ENCODE measurements around the gene FGF9. TPM values are rescaled to one million over a fixed set of nuclear protein-coding genes. Genes with fewer than 3 reads are reported as not detected.

The FGF9 gene
- total RNA-seq, 2 donors from 2014 or later: 0.05 TPM; not detected in 1

DNA sequence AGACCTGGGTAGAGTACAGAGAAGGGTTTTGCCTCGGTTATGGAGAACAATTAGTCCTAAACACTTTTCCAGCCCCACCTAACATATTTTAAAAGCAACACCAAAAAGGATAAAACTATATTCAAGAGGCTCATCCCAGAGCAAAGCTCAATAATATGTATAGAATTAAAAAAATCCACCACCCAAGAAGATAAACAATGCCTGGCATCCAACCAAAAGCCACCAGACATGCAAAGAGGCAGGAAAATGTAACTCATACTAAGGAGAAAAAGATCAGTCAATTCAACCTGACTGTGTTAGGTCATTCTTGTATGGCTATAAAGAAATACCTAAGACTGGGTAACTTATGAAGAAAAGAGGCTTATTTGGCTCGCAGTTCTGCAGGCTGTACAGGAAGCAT is 39.3 kb downstream of the FGF9 start:
- no peak for ATAC-seq (replicated peaks)
- no peak overlapping the region for H3K4me3 Mint-ChIP-seq
- no peaks in the 10 kb centered on the region for H3K36me3 Mint-ChIP-seq (ENCODE audit: low read depth)
- H3K27ac Mint-ChIP-seq: no peak overlapping the region
- H3K27me3 Mint-ChIP-seq: peaks cover 21% of the 10 kb centered on the region
- no peaks in the 10 kb centered on the region for H3K4me1 Mint-ChIP-seq
- H3K9me3 Mint-ChIP-seq: peaks cover 12% of the 10 kb centered on the region

GRCh38 chr13:21717817-21718216 is 46.9 kb downstream of the FGF9 start:
- ATAC-seq (replicated peaks): no peak

GRCh38 chr13:21719463-21719862 is 48.6 kb downstream of the FGF9 start:
- Mint-ChIP-seq H3K27me3 (peaks cover 35% of the 10 kb centered on the region), H3K9me3 (no peaks in the 10 kb centered on the region), H3K36me3 (ENCODE audit: low read depth) (no peaks in the 10 kb centered on the region), H3K27ac (no peak overlapping the region), H3K4me3 (no peak overlapping the region), H3K4me1 (no peaks in the 10 kb centered on the region)
- no peak for ATAC-seq (replicated peaks)

More at GRCh38 chr13:21717817-21718216, 46.9 kb downstream of the FGF9 start:
- Mint-ChIP-seq H3K36me3 (ENCODE audit: low read depth) (no peaks in the 10 kb centered on the region), H3K9me3 (no peaks in the 10 kb centered on the region), H3K27ac (no peak overlapping the region), H3K27me3 (peaks cover 30% of the 10 kb centered on the region), H3K4me3 (no peak overlapping the region), H3K4me1 (no peaks in the 10 kb centered on the region)

DNA sequence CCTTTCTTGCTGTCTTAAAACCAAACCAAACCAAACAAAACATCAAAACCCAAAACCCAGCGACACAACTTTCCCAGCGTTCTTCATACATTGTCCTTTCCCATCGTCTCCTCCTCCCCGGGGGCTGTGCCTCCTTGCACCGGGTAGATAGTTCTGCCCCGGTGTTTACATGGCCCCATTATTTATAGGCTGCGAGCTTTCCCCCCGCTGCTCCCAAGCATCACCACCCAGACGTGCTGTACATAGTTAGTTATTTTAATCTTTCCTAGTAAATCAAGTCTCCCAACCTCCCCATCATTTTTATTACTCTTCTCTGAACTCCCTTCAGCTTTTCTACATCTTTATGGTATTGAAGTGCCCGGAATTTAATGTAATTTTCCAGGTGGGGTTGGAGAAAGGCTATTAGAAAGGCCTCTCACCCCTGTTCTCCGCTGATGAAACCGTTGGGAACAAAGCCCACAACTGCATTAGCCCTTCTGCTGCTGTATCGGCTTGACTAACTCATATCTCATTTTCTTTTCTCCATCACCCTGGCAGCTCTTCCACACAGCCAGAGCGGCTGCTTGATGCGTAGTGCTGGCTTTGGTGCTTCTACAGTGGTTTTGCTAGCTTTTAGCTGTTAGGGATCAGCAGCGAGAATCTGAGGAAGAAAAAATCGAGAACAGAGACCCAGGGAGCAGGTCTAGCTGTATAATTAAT is 53.1 kb downstream of the FGF9 start:
- H3K36me3 Mint-ChIP-seq (ENCODE audit: low read depth): no peaks in the 10 kb centered on the region
- ATAC-seq (replicated peaks): no peak

DNA sequence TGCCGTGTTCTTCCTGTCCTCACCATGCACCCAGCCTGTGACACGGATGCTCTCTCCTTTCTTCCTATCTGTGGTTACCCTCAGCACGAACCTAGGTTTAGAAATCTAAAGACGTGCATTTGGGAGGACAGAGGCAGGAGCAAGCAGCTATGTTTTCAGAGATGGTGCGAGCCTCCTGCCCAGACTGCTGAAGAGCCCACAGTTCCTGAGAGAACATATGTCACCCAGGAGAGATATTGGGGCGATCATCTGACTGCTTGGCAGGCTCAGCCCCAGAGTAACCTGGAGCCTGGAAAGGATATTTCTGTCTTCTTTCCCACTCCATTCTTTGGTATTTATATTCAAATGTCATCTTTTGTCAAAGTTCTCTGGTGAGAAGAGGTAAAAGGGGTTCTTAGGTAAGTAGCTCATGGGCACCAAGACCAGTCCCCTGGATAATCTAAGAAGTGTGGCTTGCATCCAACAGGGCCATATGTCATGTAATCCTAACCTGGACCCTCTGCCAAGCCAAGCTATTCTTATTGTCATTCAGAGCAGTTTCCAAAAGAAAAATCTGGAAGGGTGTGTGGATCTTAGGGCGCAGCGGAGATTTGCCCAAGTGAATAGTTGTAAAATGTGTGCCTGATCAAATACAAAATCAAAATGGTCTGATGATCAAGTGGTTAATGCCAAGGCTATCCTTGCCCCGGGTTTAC is 59.5 kb downstream of the FGF9 start:
- H3K27ac Mint-ChIP-seq: no peak overlapping the region
- no peaks in the 10 kb centered on the region for H3K36me3 Mint-ChIP-seq (ENCODE audit: low read depth)
- H3K9me3 Mint-ChIP-seq: peaks cover 7% of the 10 kb centered on the region
- H3K4me3 Mint-ChIP-seq: no peak overlapping the region
- ATAC-seq (replicated peaks): no peak
- H3K27me3 Mint-ChIP-seq: peaks cover 4% of the 10 kb centered on the region
- H3K4me1 Mint-ChIP-seq: no peaks in the 10 kb centered on the region

More for the DNA sequence above, 53.1 kb downstream of the FGF9 start:
- Mint-ChIP-seq H3K4me1 (no peaks in the 10 kb centered on the region), H3K27ac (no peak overlapping the region), H3K4me3 (no peak overlapping the region), H3K9me3 (peaks cover 7% of the 10 kb centered on the region), H3K27me3 (peaks cover 27% of the 10 kb centered on the region)

DNA sequence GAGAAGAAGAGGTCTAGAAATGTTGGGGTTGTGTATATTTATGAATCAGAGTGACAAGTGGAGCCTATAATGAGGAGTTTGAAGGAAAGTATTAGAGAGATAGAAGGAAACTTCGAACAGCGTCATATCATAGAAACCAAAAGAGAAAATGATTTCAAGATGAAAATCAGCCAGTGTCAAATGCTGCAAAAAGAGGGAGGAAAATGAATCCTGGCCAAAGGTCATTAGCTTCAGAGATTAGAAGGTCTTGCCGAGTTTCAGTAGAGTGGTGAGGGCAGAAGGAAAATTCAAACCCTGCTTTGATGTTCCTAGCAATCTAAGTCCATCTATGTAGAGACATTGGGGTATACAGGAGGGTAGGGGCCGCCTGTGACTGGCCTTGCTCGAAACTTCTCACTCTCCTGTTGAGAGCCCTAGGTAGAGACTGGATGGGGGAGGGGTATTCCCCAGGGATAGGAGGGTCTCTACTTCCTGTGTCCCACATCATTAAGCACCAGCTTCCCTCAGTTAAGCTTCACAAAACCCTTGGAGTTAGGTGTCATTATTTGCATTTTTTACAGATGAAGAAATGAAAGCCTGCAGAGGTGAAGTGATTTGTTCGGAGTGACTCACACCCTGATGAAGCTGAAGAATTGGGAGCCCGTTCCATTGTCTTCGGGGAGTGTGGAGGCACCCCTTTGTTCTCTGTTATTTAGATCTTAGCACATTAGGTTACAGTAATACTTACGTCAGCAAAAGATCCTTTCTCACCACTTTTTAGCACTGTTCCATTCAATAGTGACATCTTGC is 62.8 kb downstream of the FGF9 start:
- ATAC-seq (replicated peaks): no peak
- Mint-ChIP-seq H3K36me3 (ENCODE audit: low read depth) (no peaks in the 10 kb centered on the region), H3K4me1 (no peaks in the 10 kb centered on the region), H3K27me3 (peaks cover 9% of the 10 kb centered on the region), H3K9me3 (no peaks in the 10 kb centered on the region), H3K27ac (no peak overlapping the region), H3K4me3 (no peak overlapping the region)

- Mint-ChIP-seq H3K27ac (no peak overlapping the region), H3K9me3 (no peaks in the 10 kb centered on the region), H3K27me3 (peaks cover 14% of the 10 kb centered on the region), H3K4me3 (no peak overlapping the region), H3K36me3 (ENCODE audit: low read depth) (no peaks in the 10 kb centered on the region), H3K4me1 (no peaks in the 10 kb centered on the region)
- no peak for ATAC-seq (replicated peaks)
Observed at GRCh38 chr13:21734961-21735360, 64.1 kb downstream of the FGF9 start.

DNA sequence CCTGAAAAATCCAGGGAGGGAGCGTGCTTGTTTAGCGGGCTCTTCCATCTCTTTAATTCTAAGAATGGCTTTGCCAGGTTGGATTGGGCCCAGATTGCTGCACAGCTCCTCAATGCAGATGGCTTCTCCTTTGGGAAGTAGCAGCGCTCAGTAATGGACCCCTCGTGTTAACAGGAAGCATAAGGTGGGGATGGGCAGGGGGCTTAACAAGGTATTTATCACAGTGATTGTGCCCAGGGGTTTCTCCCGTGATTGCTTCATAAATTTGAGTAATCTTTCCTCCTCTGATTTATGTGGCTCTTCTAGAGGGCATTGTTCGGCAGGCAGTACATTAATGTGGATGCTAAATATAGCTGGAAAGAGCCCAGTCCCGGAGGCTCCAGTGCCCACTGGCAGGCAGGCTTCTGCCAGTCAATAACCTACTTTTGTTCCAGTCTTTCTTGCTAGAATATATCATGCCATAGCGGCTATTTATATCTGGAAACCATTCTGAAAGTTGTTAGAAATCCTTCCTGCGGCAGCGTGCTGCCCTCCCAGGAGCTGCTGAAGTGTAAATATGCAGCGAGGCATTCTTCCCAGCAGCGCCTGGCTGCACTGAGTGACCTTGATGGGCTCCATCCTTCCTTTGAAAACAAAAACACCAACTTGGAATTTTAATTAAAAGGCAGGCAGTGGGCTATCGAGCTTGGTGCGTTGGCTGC is 65.0 kb downstream of the FGF9 start:
- no peak for ATAC-seq (replicated peaks)
- Mint-ChIP-seq H3K36me3 (ENCODE audit: low read depth) (no peaks in the 10 kb centered on the region), H3K4me3 (no peak overlapping the region), H3K4me1 (no peaks in the 10 kb centered on the region), H3K27ac (no peak overlapping the region), H3K27me3 (peaks cover 14% of the 10 kb centered on the region), H3K9me3 (no peaks in the 10 kb centered on the region)

DNA sequence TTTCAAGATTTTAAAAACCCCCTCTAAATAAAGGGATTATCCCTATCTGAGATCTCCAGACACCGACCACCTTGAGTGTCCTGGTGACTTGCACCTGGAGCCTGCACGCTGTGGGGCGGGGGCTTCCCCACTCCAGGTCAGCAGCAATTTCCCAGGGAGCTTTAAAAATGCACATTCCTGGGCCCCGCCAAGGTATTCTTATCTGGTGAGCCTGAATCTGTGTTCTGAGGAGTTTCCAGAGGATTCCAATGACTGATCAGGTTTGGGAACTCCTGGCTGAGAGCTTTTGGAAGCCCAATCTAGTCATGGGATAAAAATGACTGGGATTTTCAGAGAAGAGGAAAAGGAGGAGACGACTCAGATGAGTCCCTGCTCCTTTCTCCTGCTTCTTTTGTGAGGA is 66.1 kb downstream of the FGF9 start:
- Mint-ChIP-seq H3K27ac (no peak overlapping the region), H3K36me3 (ENCODE audit: low read depth) (no peaks in the 10 kb centered on the region), H3K27me3 (peaks cover 10% of the 10 kb centered on the region), H3K9me3 (no peaks in the 10 kb centered on the region), H3K4me3 (no peak overlapping the region), H3K4me1 (no peaks in the 10 kb centered on the region)
- ATAC-seq (replicated peaks): no peak

DNA sequence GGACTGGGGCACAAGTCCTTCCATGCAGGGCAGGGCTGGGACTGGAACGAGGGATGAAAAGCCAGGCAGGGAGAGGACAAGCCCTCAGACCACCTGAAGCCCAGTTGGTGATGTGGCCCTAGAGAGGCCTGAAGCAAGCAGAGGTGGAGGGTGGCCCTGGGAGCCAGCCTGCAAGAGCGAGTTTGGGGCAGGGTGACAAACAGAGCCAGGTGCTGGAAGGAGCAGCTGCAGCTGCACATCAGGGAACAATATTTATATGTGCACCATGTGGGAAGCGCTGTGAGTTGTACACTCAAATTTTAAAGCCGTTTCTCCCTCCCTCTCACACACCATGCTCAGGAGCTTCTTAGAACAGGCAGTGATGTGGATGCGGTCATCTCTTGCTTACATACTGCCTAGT is 67.8 kb downstream of the FGF9 start:
- H3K27ac Mint-ChIP-seq: no peak overlapping the region
- H3K4me1 Mint-ChIP-seq: no peaks in the 10 kb centered on the region
- no peak for ATAC-seq (replicated peaks)
- no peaks in the 10 kb centered on the region for H3K36me3 Mint-ChIP-seq (ENCODE audit: low read depth)
- H3K4me3 Mint-ChIP-seq: no peak overlapping the region
- H3K27me3 Mint-ChIP-seq: peaks cover 10% of the 10 kb centered on the region
- no peaks in the 10 kb centered on the region for H3K9me3 Mint-ChIP-seq

- Mint-ChIP-seq H3K4me1 (no peaks in the 10 kb centered on the region), H3K27ac (no peak overlapping the region), H3K9me3 (no peaks in the 10 kb centered on the region), H3K36me3 (ENCODE audit: low read depth) (no peaks in the 10 kb centered on the region), H3K27me3 (peaks cover 10% of the 10 kb centered on the region), H3K4me3 (no peak overlapping the region)
- ATAC-seq (replicated peaks): no peak
Observed at GRCh38 chr13:21739771-21740170, 68.9 kb downstream of the FGF9 start.

DNA sequence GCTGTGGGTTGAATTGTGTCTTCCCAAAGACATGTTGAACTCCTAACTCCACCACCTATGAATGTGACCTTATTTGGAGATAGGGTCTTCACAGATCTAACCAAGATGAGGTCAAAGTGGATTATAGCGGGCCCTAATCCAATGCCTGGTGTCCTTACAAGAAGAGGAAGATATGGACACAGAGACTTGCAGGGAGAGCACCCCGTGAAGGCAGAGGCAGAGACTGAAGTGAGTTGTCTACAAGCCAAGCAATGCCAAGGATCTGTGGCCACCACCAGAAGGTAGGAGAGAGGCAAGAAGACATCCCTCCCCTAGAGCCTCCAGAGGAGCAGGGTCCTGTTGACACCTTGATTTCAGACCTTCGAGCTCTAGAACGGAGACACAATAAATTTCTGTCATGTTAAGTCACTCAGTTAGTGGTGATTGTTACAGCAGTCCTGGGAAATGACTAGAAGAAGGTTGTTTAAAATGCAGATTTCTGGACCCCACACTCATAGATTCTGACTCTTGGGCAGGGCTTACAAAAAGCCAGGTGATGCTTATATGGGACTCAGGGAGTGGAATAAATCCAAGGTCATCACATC is 70.6 kb downstream of the FGF9 start:
- ATAC-seq (replicated peaks): no peak
- peaks cover 10% of the 10 kb centered on the region for H3K27me3 Mint-ChIP-seq
- H3K36me3 Mint-ChIP-seq (ENCODE audit: low read depth): no peaks in the 10 kb centered on the region

DNA sequence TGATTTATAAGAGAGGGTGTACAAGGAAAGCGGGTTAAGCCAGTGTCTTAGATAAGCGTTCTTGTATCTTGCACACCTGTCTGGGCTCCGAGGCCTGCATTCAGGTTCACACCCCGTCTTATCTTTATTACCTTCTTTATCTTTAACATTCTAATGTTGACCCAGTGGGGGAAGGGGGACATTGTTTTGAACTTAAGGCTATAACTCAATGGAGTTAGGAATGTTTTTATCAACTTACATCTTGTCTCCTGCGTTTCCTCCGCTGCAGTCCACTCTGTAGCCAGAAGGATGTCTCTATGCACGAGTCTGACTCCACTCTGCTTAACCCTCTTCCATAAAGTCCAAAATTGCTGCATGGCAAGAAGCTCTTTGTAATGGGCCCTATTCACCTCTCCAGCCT is 71.2 kb downstream of the FGF9 start:
- no peak overlapping the region for H3K4me3 Mint-ChIP-seq
- ATAC-seq (replicated peaks): no peak
- H3K36me3 Mint-ChIP-seq (ENCODE audit: low read depth): no peaks in the 10 kb centered on the region
- no peaks in the 10 kb centered on the region for H3K4me1 Mint-ChIP-seq
- no peak overlapping the region for H3K27ac Mint-ChIP-seq
- no peaks in the 10 kb centered on the region for H3K9me3 Mint-ChIP-seq
- H3K27me3 Mint-ChIP-seq: peaks cover 10% of the 10 kb centered on the region

More for the DNA sequence above, 70.6 kb downstream of the FGF9 start:
- Mint-ChIP-seq H3K4me1 (no peaks in the 10 kb centered on the region), H3K9me3 (no peaks in the 10 kb centered on the region), H3K4me3 (no peak overlapping the region), H3K27ac (no peak overlapping the region)

- Mint-ChIP-seq H3K4me1 (no peaks in the 10 kb centered on the region), H3K4me3 (no peak overlapping the region), H3K9me3 (no peaks in the 10 kb centered on the region), H3K27me3 (peaks cover 4% of the 10 kb centered on the region), H3K36me3 (ENCODE audit: low read depth) (no peaks in the 10 kb centered on the region), H3K27ac (no peak overlapping the region)
- ATAC-seq (replicated peaks): no peak
Observed at GRCh38 chr13:21744149-21744548, 73.3 kb downstream of the FGF9 start.

All from activated T-helper 17 cell treated with anti-CD3 and anti-CD28 coated beads, Interleukin-2, amount 50 U/mL, for 72 hours (primary cell).